Measurements from ENCODE around the gene NRG4. TPM values are rescaled to one million over a fixed set of nuclear protein-coding genes. Genes with fewer than 3 reads are reported as not detected.
A peak's percentile ranks its signal among the peaks of the same experiment; 100 is the strongest.

The NRG4 gene
- total RNA-seq, 1 experiment from 2014 or later: not detected

DNA sequence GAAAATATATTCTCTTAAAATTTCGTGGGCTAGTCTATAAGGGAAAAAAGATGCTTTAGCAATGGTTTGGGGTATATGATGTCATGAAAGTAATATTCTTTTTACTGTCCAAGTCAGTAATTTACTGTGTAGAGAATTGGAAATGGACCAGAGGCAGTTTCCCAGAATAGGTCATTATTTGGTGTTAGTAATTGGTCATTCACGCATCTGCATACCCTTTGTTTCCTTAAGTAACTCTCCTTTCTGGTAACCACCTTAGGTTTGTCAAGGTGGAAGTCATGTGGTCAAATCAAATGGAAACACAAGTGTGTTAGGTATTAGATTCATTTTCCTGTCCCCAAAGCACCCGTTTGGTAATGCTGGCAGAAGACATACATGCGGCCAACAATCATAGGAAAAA lies 84.6 kb downstream of the NRG4 start:
- H2AFZ ChIP-seq (ENCODE audit: low read length): no peak overlapping the region
- peaks cover 3% of the 10 kb centered on the region; the same call in 1 of the 2 replicates for H3K79me2 ChIP-seq (ENCODE audit: insufficient read depth, low read length)
- no peak overlapping the region for H2AK5ac ChIP-seq (ENCODE audit: insufficient read length, low read length)
- H3K9me3 Mint-ChIP-seq: no peaks in the 10 kb centered on the region
- H3K4me3 Mint-ChIP-seq: no peak overlapping the region
- no peak overlapping the region for H3K9ac ChIP-seq (ENCODE audit: extremely low read depth, insufficient read length, low read length)
- no peaks in the 10 kb centered on the region for H3K23me2 ChIP-seq (ENCODE audit: insufficient read length, low read depth, low read length, poor library complexity, severe bottlenecking)
- H4K91ac ChIP-seq (ENCODE audit: insufficient read length, low read depth, low read length): no peak overlapping the region
- H3K27ac ChIP-seq (ENCODE audit: insufficient read length, low read depth, low read length): no peak overlapping the region
- peaks cover 10% of the 10 kb centered on the region for H3K4me1 ChIP-seq (ENCODE audit: insufficient read depth, low read length)
- no peak overlapping the region for H3K14ac ChIP-seq (ENCODE audit: insufficient read depth, low read length)
- no peak overlapping the region for H3T11ph ChIP-seq (ENCODE audit: low read length)
- H3K9me3 ChIP-seq (ENCODE audit: control insufficient read depth, low read depth, low read length): no peaks in the 10 kb centered on the region
- TF ChIP-seq, protein P1, sequence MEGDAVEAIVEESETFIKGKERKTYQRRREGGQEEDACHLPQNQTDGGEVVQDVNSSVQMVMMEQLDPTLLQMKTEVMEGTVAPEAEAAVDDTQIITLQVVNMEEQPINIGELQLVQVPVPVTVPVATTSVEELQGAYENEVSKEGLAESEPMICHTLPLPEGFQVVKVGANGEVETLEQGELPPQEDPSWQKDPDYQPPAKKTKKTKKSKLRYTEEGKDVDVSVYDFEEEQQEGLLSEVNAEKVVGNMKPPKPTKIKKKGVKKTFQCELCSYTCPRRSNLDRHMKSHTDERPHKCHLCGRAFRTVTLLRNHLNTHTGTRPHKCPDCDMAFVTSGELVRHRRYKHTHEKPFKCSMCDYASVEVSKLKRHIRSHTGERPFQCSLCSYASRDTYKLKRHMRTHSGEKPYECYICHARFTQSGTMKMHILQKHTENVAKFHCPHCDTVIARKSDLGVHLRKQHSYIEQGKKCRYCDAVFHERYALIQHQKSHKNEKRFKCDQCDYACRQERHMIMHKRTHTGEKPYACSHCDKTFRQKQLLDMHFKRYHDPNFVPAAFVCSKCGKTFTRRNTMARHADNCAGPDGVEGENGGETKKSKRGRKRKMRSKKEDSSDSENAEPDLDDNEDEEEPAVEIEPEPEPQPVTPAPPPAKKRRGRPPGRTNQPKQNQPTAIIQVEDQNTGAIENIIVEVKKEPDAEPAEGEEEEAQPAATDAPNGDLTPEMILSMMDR (conservative IDR thresholded peaks at IDR 0.05): no peak
- WGBS (ENCODE audit: extremely low coverage, insufficient read length, low lambda C conversion rate): no CpG with 5 or more reads among the region's 4 CpGs
- no peak overlapping the region for H2BK5ac ChIP-seq (ENCODE audit: insufficient read length, low read length)
- no peak overlapping the region for H2BK120ac ChIP-seq (ENCODE audit: low read depth, low read length, poor library complexity, severe bottlenecking)
- no peak overlapping the region for H2BK20ac ChIP-seq (ENCODE audit: low read depth, low read length, poor library complexity, severe bottlenecking)
- H3K4me1 Mint-ChIP-seq: peaks cover 26 to 33% of the 10 kb centered on the region in 2 experiments
- no peak overlapping the region for H3K4ac ChIP-seq (ENCODE audit: low read depth, low read length)
- H3K23ac ChIP-seq (ENCODE audit: insufficient read length, low read depth, low read length): no peak overlapping the region
- H4K8ac ChIP-seq (replicated peaks; ENCODE audit: insufficient read length, low read depth, low read length): no peak overlapping the region
- H3K79me1 ChIP-seq (ENCODE audit: insufficient read depth, low read depth, low read length, poor library complexity, severe bottlenecking): peaks cover under 1% of the 10 kb centered on the region
- H2BK12ac ChIP-seq (ENCODE audit: insufficient read length, low read depth, low read length): no peak overlapping the region
- no peaks in the 10 kb centered on the region for H3K27me3 Mint-ChIP-seq (ENCODE audit: low read depth)
- no peak overlapping the region for H3K56ac ChIP-seq (ENCODE audit: insufficient read length, low read depth, low read length)
- peaks cover 9 to 45% (median 30%) of the 10 kb centered on the region in 3 experiments for H3K36me3 Mint-ChIP-seq (ENCODE audit: insufficient read depth in 1 of 3, low read depth in 3 of 3)
- H3K4me2 ChIP-seq (ENCODE audit: insufficient read depth, insufficient read length, low read length): no peak overlapping the region
- no peaks in the 10 kb centered on the region for H3K27me3 ChIP-seq (ENCODE audit: insufficient read depth, low read length)
- no peak overlapping the region for H2BK15ac ChIP-seq (ENCODE audit: low read depth, low read length)
- no peak overlapping the region for H3K18ac ChIP-seq (ENCODE audit: insufficient read length, low read depth, low read length)
- H4K5ac ChIP-seq (ENCODE audit: insufficient read length, low read depth, low read length): no peak overlapping the region
- peak overlapping the region in 1 of 3 experiments; percentile 38; a peak in 2 of 7 replicates for H3K27ac Mint-ChIP-seq
- H4K20me1 ChIP-seq (ENCODE audit: control insufficient read depth, insufficient read depth, insufficient read length): no peaks in the 10 kb centered on the region
- DNase-seq: no peak

Data from H9 (cell line).